Smooth muscle cell (in vitro differentiated cells): Measurements from ENCODE around the gene EDAR. TPM values are rescaled to one million over a fixed set of nuclear protein-coding genes. Genes with fewer than 3 reads are reported as not detected.

ENCODE experiments used
- DNase-seq: peaks from one replicate; lab custom pipeline; 2025; ENCODE audit not compliant: unreplicated experiment; lab: John Stamatoyannopoulos, UW
- H2AFZ ChIP-seq: fragments of 200-600 bp; sonication (generic); 2 replicates; pipeline ENCODE4 v1.6.0; 2016; ENCODE audit warnings: antibody characterized with exemption, low read depth, mild to moderate bottlenecking
- H3F3A ChIP-seq: fragments of 200-600 bp; sonication (generic); 2 replicates; pipeline ENCODE4 v1.6.0; 2017; ENCODE audit warnings: antibody characterized with exemption, low read depth
- H3K27ac ChIP-seq: fragments of 200-600 bp; sonication (generic); 2 replicates; pipeline ENCODE4 v1.5.1; 2016; ENCODE audit warnings: low read depth, mild to moderate bottlenecking
- H3K27me3 ChIP-seq: fragments of 200-600 bp; sonication (generic); 2 replicates; pipeline ENCODE4 v1.6.1; 2016; ENCODE audit warnings: low read depth, mild to moderate bottlenecking
- H3K36me3 ChIP-seq: fragments of 200-600 bp; sonication (generic); 2 replicates; pipeline ENCODE4 v1.5.1; 2016; ENCODE audit warnings: low read depth
- H3K4me1 ChIP-seq: fragments of 200-600 bp; sonication (generic); 2 replicates; pipeline ENCODE4 v1.5.1; 2016; ENCODE audit warnings: low read depth
- H3K4me2 ChIP-seq: fragments of 200-600 bp; sonication (generic); 2 replicates; pipeline ENCODE4 v1.6.0; 2016; ENCODE audit warnings: mild to moderate bottlenecking
- H3K4me3 ChIP-seq: fragments of 200-600 bp; sonication (generic); 2 replicates; pipeline ENCODE4 v1.5.1; 2016; ENCODE audit warnings: mild to moderate bottlenecking
- H3K79me2 ChIP-seq: fragments of 200-600 bp; sonication (generic); 2 replicates; pipeline ENCODE4 v1.6.0; 2016; ENCODE audit warnings: low read depth, mild to moderate bottlenecking
- H3K9ac ChIP-seq: fragments of 200-600 bp; sonication (generic); 2 replicates; pipeline ENCODE4 v1.6.0; 2016; ENCODE audit warnings: low read depth
- H3K9me3 ChIP-seq: fragments of 200-600 bp; sonication (generic); replicated peaks from 2 replicates; pipeline ENCODE4 v1.5.1; 2016; ENCODE audit warnings: low read depth
- H4K20me1 ChIP-seq: fragments of 200-600 bp; sonication (generic); 2 replicates; pipeline ENCODE4 v1.6.0; 2016; ENCODE audit warnings: low read depth
- WGBS: methylation state at CpG from one replicate; pipeline ENCODE4 v1.1.7; 2016; ENCODE audit warnings: low lambda C conversion rate; 5-methylcytosine and 5-hydroxymethylcytosine counted together
- polyA plus RNA-seq: library from polyadenylated mRNA; unstranded; fragments of >200 nt; fragmentation: Nextera tagmentation; extraction: Ambion mirVana; gene quantifications from 2 replicates; pipeline ENCODE4 v1.2.1, GENCODE V29; 2016
- total RNA-seq: library from RNA; depleted of rRNA; stranded (reverse); fragments of >200 nt; gene quantifications from 2 replicates; pipeline ENCODE4 v1.2.3, GENCODE V29; 2014
- TF ChIP-seq, protein P1 (sequence below): fragments of 200-600 bp; sonication (generic); IDR thresholded peaks from 2 replicates; pipeline ENCODE4 v1.5.1; 2017; ENCODE audit warnings: borderline replicate concordance, mild to moderate bottlenecking, antibody characterized with exemption; ENCODE audit not compliant: insufficient read depth, poor library complexity, severe bottlenecking

The EDAR gene
- total and polyA plus RNA-seq, 2 experiments from 2014 or later, result 0.09 TPM; not detected in 1

DNA sequence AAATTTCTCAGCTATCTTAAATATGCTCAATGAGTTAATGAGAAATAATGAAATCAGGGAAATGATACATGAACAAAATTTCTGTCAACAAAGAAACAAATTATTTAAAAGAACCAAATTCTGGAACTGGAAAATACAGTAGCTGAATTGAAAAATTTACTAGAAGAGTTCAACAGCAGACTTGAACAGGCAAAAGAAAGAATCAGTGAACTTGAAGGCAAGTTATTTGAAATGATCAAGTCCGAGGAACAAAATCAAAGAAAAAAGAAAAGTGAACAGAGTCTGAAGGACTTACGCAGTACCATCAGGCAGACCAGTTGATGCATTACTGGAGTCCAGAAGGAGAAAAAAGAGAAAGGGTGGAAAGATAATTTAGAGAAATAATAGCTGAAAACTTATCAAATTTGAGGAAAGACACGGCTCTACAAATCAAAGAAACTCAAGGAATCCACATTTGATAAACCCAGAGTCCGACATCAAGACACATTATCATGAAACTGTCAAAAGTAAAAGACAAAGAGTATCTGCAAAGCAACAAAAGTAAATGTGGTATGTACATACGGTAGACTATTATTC is 118.9 kb downstream of the EDAR start:
- Histone ChIP-seq H3K4me1 (no peaks in the 10 kb centered on the region), H3K4me3 (no peak overlapping the region), H3K27ac (no peak overlapping the region), H3K36me3 (peaks cover 4% of the 10 kb centered on the region), H4K20me1 (no peaks in the 10 kb centered on the region), H3K27me3 (no peaks in the 10 kb centered on the region), H3K79me2 (no peaks in the 10 kb centered on the region), H3K4me2 (no peak overlapping the region), H2AFZ (no peak overlapping the region), H3K9ac (no peak overlapping the region), H3K9me3 (peaks cover 12% of the 10 kb centered on the region), H3F3A (no peaks in the 10 kb centered on the region)
- DNase-seq, result no peak
- 96% methylated on average over 5 of the region's 5 CpGs for WGBS
- TF ChIP-seq, protein P1, sequence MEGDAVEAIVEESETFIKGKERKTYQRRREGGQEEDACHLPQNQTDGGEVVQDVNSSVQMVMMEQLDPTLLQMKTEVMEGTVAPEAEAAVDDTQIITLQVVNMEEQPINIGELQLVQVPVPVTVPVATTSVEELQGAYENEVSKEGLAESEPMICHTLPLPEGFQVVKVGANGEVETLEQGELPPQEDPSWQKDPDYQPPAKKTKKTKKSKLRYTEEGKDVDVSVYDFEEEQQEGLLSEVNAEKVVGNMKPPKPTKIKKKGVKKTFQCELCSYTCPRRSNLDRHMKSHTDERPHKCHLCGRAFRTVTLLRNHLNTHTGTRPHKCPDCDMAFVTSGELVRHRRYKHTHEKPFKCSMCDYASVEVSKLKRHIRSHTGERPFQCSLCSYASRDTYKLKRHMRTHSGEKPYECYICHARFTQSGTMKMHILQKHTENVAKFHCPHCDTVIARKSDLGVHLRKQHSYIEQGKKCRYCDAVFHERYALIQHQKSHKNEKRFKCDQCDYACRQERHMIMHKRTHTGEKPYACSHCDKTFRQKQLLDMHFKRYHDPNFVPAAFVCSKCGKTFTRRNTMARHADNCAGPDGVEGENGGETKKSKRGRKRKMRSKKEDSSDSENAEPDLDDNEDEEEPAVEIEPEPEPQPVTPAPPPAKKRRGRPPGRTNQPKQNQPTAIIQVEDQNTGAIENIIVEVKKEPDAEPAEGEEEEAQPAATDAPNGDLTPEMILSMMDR, result no peak

GRCh38 chr2:108869542-108869941 is 119.5 kb downstream of the EDAR start:
- Histone ChIP-seq H3K27me3 (no peaks in the 10 kb centered on the region), H2AFZ (no peak overlapping the region), H4K20me1 (no peaks in the 10 kb centered on the region), H3K27ac (no peak overlapping the region), H3K79me2 (no peaks in the 10 kb centered on the region), H3K4me1 (no peaks in the 10 kb centered on the region), H3K4me2 (no peak overlapping the region), H3K9me3 (peaks cover 12% of the 10 kb centered on the region), H3F3A (no peaks in the 10 kb centered on the region), H3K36me3 (peaks cover 4% of the 10 kb centered on the region), H3K4me3 (no peak overlapping the region), H3K9ac (no peak overlapping the region)
- TF ChIP-seq, protein P1, result no peak
- WGBS, result 92% methylated on average over 3 of the region's 3 CpGs
- no peak for DNase-seq

DNA sequence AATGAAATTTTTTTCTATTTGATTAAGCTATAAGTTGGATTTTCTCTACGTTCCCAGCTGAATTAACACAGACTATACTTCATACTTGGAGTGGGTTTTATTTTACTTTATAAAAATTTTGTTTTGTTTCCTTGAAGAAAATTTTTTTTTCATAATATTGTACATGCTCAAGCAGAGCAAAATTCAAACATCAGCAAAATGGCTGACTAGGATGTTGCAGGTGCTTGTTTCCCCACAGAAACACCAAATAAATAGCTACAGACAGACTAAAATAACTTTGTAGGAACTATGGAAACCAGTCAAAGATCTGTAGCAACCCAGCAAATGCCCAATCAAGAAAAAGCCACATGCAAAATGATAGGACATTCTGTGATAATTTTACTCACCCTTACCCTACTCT is 120.1 kb downstream of the EDAR start:
- no peak overlapping the region for H3K4me3 ChIP-seq
- no peak overlapping the region for H2AFZ ChIP-seq
- H3K79me2 ChIP-seq, result no peaks in the 10 kb centered on the region
- H3F3A ChIP-seq, result no peaks in the 10 kb centered on the region
- no peak overlapping the region for H3K9ac ChIP-seq
- no peaks in the 10 kb centered on the region for H3K27me3 ChIP-seq
- no peak for DNase-seq
- H3K27ac ChIP-seq, result no peak overlapping the region
- no peak overlapping the region for H3K4me2 ChIP-seq
- TF ChIP-seq, protein P1, result no peak
- H3K36me3 ChIP-seq, result peaks cover 4% of the 10 kb centered on the region
- H3K9me3 ChIP-seq, result peaks cover 12% of the 10 kb centered on the region
- WGBS, result 100% methylated on average over 1 of the region's 1 CpG
- no peaks in the 10 kb centered on the region for H3K4me1 ChIP-seq
- H4K20me1 ChIP-seq, result no peaks in the 10 kb centered on the region

DNA sequence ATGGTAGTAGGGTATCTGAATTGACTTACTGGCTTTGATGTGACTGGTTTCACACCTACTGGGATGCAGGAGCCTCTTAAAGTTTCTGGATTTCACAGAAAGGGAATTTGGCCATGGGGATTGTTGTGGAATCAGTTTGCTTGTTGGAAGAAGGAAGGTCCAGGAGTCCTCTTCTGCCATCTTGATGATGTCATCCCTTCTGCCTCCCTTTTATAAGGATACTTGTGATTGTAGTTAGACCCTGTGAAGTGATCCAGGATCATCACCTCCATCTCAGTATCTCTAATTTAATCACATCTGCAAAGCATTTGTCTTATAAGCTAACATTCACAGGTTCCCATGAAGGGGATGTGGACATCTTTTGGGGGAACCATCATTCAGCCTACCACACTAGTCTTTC is 123.0 kb downstream of the EDAR start:
- Histone ChIP-seq H3K9me3 (peaks cover 12% of the 10 kb centered on the region), H3K27me3 (no peaks in the 10 kb centered on the region), H3K4me3 (no peak overlapping the region), H3K4me1 (no peaks in the 10 kb centered on the region), H3K4me2 (no peak overlapping the region), H4K20me1 (no peaks in the 10 kb centered on the region), H3K27ac (no peak overlapping the region), H3K9ac (no peak overlapping the region), H3F3A (no peaks in the 10 kb centered on the region), H3K36me3 (peaks cover 4% of the 10 kb centered on the region), H2AFZ (no peak overlapping the region), H3K79me2 (no peaks in the 10 kb centered on the region)
- DNase-seq, result no peak
- TF ChIP-seq, protein P1, result no peak
